Adipocyte (in vitro differentiated cells): ENCODE results near the gene PPP2R5E.
"Not testable (repeated sequence)": the region's sequence is repeated elsewhere in the genome, so short reads cannot be mapped to it uniquely, and the experiment has no call there.

Source experiments
- DNase-seq: peaks from one replicate; pipeline ENCODE4 v3.0.0-alpha.2; 2015; ENCODE audit warnings: low read depth
- H3K27me3 ChIP-seq: replicated peaks from 2 replicates; pipeline ENCODE4 v1.7.0; 2013; ENCODE audit warnings: mild to moderate bottlenecking, low read length, moderate library complexity; ENCODE audit not compliant: control insufficient read depth, insufficient read depth
- H3K36me3 ChIP-seq: 2 replicates; pipeline ENCODE4 v1.7.0; 2013; ENCODE audit warnings: low read length, mild to moderate bottlenecking, moderate library complexity; ENCODE audit not compliant: control insufficient read depth, insufficient read depth, severe bottlenecking
- H3K4me1 ChIP-seq: 2 replicates; pipeline ENCODE4 v1.7.0; 2013; ENCODE audit warnings: mild to moderate bottlenecking, low read length, moderate library complexity; ENCODE audit not compliant: control insufficient read depth, insufficient read depth
- H3K4me3 ChIP-seq: 2 replicates; pipeline ENCODE4 v1.7.0; 2013; ENCODE audit warnings: mild to moderate bottlenecking, low read length, moderate library complexity
- H3K9ac ChIP-seq: 2 replicates; pipeline ENCODE4 v1.7.0; 2013; ENCODE audit warnings: mild to moderate bottlenecking, low read length, moderate library complexity
- H3K9me3 ChIP-seq: 2 replicates; pipeline ENCODE4 v1.7.0; 2013; ENCODE audit warnings: mild to moderate bottlenecking, low read length, moderate library complexity; ENCODE audit not compliant: control insufficient read depth

Gene PPP2R5E

DNA sequence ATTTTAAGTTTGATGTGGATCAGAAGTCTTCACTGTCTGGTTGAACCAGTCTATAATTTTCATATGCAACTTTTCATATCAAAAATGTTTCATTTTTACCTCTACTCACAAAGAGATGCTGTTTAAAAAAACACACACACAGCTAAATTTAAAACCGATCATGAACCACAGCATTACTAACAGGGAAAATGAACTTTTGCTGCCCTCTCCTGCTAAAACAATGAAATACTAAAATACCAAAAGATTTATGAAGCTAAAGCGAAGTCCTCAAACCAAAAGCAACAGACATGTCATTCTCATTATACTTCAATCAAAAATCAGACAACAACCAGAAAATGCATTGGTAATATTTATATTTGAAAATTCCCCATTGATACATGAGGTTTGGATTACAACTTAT lies 171.6 kb downstream of the PPP2R5E start:
- not testable (repeated sequence) for H3K9ac ChIP-seq, H3K4me1 ChIP-seq, H3K9me3 ChIP-seq, H3K27me3 ChIP-seq, H3K4me3 ChIP-seq
- peak; percentile 21 for DNase-seq
- H3K36me3 ChIP-seq: peaks cover 24% of the 10 kb centered on the region

DNA sequence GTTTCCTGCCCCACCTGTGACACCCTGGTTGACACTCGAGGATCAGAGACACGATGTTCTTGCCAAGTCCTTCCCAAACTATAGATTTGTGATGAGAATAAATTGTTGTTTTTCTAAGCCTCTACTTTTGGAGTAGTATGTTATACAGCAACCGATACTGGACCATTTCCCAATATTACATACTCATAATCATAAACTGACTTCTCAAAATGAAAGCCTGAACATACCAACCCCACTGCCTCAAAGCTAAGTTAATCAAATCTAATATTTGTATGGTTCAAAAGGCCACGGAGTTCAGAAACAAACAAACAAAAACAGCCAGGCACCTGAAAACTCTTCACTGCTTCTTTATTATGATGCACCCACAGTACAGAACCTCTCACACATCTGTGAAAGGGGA lies 172.1 kb downstream of the PPP2R5E start:
- no peaks in the 10 kb centered on the region for H3K9me3 ChIP-seq
- DNase-seq: no peak
- no peaks in the 10 kb centered on the region for H3K27me3 ChIP-seq
- H3K4me3 ChIP-seq: no peak overlapping the region
- no peak overlapping the region for H3K9ac ChIP-seq
- H3K4me1 ChIP-seq: peaks cover 3% of the 10 kb centered on the region
- peaks cover 23% of the 10 kb centered on the region for H3K36me3 ChIP-seq

DNA sequence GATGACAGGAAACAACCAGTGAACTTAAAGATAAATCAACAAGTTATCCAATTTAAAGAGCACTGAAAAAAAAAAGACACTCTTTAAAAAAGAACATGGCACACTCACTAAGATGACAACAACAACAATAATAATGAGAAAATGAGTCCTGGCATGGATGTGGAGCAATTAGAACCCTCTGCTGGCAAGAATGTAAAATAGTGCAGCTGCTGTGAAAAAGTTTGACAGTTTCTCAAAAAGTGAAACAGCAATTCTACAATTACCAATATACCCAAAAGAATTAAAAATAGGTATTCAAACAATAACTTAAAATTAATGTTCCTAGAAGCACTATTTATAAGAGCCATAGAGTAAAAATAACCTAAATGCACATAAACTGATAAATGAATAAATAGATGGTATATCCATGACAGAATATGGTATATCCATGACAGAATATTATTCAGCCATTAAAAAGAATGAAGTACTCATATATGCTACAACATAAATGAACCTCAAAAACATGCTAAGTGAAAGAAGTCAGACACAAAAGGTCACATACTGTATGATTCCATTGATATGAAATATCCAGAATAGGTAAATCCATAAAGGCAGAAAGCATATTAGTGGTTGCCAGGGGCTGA lies 175.3 kb downstream of the PPP2R5E start:
- DNase-seq: no peak
- H3K36me3 ChIP-seq: peaks cover 4% of the 10 kb centered on the region
- no peak overlapping the region for H3K9ac ChIP-seq
- H3K4me3 ChIP-seq: no peak overlapping the region
- no peaks in the 10 kb centered on the region for H3K27me3 ChIP-seq
- no peaks in the 10 kb centered on the region for H3K4me1 ChIP-seq
- peaks cover 5% of the 10 kb centered on the region for H3K9me3 ChIP-seq

DNA sequence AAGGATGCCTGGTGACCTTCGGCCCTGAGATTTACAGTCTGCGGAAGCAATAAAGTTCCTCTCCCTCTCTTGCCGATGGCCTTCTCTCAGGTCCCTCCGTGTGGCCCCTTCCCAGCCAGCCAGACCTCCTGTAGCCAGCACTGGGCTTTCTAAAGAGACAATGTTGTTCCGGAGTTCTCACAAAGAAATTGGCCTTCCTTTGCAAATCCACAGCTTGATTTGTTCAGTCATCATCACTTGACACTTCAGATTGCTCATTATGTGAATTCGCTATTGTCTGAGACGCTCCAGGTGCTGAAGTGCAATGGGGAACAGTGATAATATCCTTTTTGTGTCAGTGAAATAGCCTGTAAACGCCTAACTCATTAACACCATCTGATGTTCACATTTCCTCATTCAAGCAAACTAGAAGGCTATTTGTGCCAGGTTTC lies 180.8 kb downstream of the PPP2R5E start:
- Histone ChIP-seq H3K36me3 (no peaks in the 10 kb centered on the region), H3K9me3 (peaks cover 5% of the 10 kb centered on the region), H3K4me1 (no peaks in the 10 kb centered on the region), H3K9ac (no peak overlapping the region), H3K4me3 (no peak overlapping the region), H3K27me3 (no peaks in the 10 kb centered on the region)
- DNase-seq: no peak

DNA sequence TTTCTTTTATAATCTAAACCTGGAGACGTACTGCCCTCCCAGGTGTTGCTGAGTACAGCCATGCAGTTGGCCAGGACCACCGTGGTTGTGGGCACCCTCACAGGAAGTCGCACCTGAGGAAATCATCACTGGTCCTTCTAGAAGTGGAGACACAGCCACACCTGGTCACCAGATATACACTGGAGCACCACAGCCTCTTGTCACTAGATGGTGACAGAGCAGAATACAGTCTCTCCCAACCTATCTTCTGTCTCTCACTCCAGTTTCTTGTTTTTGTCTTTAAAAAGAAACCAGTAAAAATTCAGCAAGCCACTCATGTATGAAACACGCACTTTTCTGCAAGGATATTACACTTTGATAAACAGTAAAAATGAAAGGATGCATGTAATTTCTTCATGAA lies 181.4 kb downstream of the PPP2R5E start:
- no peak for DNase-seq
- H3K4me3 ChIP-seq: no peak overlapping the region

DNA sequence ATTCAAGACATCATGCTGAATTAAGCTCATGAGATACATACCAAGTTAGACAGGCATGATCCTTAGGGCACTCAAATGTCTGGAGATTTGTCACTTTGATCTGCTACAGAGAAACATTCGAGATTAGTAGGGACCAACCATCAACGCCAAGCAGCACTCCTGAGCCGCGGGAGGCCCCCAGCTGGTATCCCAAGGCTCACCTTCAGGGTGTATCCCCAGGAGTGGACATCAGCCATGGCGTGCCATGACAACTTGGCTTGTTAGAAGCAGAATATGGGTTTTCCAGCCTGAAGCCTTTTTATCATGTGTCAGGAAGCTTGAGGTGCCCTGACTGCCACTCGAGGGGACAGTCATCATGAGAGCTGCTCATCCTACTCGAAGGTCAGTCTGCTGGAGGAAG lies 185.3 kb downstream of the PPP2R5E start:
- no peaks in the 10 kb centered on the region for H3K36me3 ChIP-seq
- H3K4me1 ChIP-seq: no peaks in the 10 kb centered on the region
- H3K27me3 ChIP-seq: peaks cover 3% of the 10 kb centered on the region
- H3K9me3 ChIP-seq: no peaks in the 10 kb centered on the region
- no peak overlapping the region for H3K9ac ChIP-seq
- DNase-seq: no peak
- no peak overlapping the region for H3K4me3 ChIP-seq

More for the DNA sequence above, 181.4 kb downstream of the PPP2R5E start:
- no peaks in the 10 kb centered on the region for H3K36me3 ChIP-seq
- no peaks in the 10 kb centered on the region for H3K4me1 ChIP-seq
- no peak overlapping the region for H3K9ac ChIP-seq
- H3K27me3 ChIP-seq: no peaks in the 10 kb centered on the region
- peaks cover 5% of the 10 kb centered on the region for H3K9me3 ChIP-seq

DNA sequence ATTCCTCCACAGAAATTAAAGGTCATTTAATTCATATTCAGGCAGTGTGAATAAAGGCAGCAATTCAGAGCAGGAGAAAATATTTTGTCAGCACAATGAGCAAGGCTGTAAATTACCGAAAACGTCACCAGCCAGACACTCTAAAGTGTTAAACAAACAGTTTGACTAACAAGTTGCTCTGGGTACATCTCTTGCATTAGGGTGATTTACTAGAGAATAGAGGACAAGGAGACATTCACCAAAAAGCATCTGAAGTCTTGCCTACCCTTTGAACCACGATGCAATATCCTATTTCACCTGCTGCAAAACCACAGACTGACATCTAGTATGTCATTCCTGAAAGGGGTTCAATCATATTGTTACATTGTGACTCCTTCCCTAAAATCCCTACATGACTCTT lies 197.4 kb downstream of the PPP2R5E start:
- no peak overlapping the region for H3K4me3 ChIP-seq
- no peaks in the 10 kb centered on the region for H3K27me3 ChIP-seq
- no peaks in the 10 kb centered on the region for H3K36me3 ChIP-seq
- H3K9ac ChIP-seq: no peak overlapping the region
- no peak for DNase-seq
- peaks cover 7% of the 10 kb centered on the region for H3K4me1 ChIP-seq
- H3K9me3 ChIP-seq: no peaks in the 10 kb centered on the region

DNA sequence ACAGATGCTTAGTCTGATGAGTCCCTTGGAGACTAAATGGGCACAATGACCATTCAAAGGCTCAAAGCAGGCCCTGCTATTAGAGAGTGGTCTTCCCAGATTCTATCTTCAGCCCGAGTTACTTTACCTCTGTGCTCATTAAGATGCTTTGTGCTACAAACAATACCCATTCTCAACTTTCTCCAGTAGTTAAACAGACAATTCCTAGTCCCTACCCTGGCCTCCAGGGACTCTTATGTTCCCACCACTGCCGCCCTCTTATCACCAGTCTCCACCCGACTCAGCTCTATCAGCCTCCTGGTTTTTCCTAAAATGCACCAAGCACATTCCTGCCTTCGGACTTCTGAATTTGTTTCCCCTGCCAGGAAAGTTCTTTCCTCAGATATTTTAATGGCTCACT lies 198.8 kb downstream of the PPP2R5E start:
- DNase-seq: no peak
- Histone ChIP-seq H3K36me3 (no peaks in the 10 kb centered on the region), H3K27me3 (no peaks in the 10 kb centered on the region), H3K4me1 (peaks cover 7% of the 10 kb centered on the region), H3K9me3 (no peaks in the 10 kb centered on the region), H3K4me3 (no peak overlapping the region), H3K9ac (no peak overlapping the region)

DNA sequence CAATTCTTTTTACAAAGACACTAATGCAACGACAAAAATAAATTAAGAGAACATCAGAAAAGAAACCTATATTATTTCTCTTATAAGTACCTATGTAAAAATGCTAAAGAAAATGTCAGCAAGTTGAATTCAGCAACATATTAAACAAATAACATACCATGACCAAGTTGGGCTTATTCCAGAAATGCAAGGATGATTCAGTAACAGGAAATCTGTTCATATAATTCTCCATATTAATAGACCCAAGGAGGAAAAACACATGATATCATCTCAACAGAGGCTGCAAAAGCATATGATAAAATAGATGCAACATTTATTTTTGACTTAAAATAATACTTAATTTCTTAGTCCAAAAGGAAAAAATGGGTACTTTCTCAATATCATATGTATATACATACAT lies 199.3 kb downstream of the PPP2R5E start:
- no peak overlapping the region for H3K9ac ChIP-seq
- H3K36me3 ChIP-seq: no peaks in the 10 kb centered on the region
- H3K4me1 ChIP-seq: peaks cover 7% of the 10 kb centered on the region
- DNase-seq: peak; percentile 13
- no peak overlapping the region for H3K4me3 ChIP-seq
- H3K9me3 ChIP-seq: no peaks in the 10 kb centered on the region
- H3K27me3 ChIP-seq: no peaks in the 10 kb centered on the region

DNA sequence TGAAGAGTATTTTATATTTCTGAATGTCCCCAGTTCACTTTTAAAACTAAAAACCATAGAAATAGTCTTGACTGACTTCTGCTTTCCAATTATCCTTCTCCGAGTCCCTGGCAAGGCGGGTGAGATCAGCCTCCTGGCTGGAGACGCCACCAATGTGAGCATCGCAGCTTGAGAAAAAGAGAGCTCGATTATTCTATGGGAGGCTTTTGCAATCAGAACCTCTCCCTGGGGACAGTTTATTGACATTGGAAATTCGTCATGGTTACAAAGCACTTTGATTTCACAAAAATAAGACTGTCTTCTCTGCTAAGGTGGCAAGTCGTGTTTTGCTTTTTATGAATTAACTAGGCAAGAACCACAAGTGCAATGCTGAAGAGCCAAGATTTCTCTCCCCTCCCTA lies 200.8 kb downstream of the PPP2R5E start:
- Histone ChIP-seq H3K36me3 (no peaks in the 10 kb centered on the region), H3K4me3 (no peak overlapping the region), H3K9ac (no peak overlapping the region), H3K9me3 (peaks cover 2% of the 10 kb centered on the region), H3K4me1 (peaks cover 7% of the 10 kb centered on the region), H3K27me3 (no peaks in the 10 kb centered on the region)
- DNase-seq: peak; percentile 25

DNA sequence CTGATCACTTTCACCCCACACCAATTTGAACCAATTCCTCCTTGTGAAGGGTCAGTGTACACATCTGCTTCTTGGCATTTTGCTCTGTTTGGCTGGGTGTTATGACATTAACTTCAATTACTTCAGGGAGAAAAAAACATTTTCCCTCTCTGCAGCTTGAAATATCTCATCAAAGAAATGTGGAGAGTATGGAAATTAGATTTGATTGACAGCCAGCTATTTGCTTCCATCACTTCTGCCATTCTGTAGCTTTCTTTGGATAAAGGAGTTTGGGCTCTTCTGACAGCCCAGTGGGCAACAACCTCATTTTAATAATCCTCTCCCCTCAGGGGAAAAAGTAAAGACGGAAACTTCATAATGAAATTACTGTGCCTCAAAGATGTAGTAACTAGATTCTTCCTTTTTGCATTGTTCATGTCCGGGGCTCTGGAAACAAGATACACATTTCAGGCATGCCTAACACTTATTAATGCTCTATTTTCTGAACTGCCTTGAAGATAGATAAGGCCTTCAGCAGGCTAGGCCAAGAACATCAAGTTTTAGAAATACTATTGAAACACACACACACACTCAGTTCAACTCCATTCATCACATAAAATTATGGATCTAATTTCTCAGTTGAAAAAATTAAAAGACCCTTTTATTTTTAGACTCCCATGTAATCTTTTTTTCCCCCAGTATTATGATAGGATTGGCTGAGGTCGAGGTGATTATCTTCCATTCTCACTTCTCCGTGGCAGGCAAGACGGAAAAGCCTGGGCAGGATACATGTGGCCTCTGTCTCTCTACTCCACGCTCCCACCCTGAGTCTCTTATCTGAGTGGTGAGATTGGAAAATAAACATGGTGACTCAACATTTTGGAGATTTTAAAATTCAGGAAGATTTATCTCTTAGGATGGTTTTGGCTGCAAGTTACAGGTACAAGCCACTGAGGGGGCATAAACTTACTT lies 214.1 kb downstream of the PPP2R5E start:
- H3K9ac ChIP-seq: no peak overlapping the region
- no peaks in the 10 kb centered on the region for H3K9me3 ChIP-seq
- H3K27me3 ChIP-seq: peaks cover 9% of the 10 kb centered on the region
- no peak for DNase-seq
- no peaks in the 10 kb centered on the region for H3K4me1 ChIP-seq
- no peaks in the 10 kb centered on the region for H3K36me3 ChIP-seq
- H3K4me3 ChIP-seq: no peak overlapping the region
